B cell (primary cell): ENCODE measurements around the gene YJEFN3. TPM values are rescaled to one million over a fixed set of nuclear protein-coding genes. Genes with fewer than 3 reads are reported as not detected.

ENCODE experiments used
- ATAC-seq: fragments of 200-7000 bp; cut with Tn5 transposase; one replicate; pipeline ENCODE4 v1.10.0; 2021; ENCODE audit warnings: low read depth, mild to moderate bottlenecking, moderate number of reproducible peaks, moderate library complexity
- CTCF ChIA-PET: fragments of 350-600 bp; sonication (Branson Sonifier 250); formaldehyde crosslinking; loops from one replicate; lab custom pipeline; 2021; ENCODE audit warnings: antibody characterized with exemption, inconsistent platforms; lab: Charles Lee
- POLR2A ChIA-PET: fragments of 350-600 bp; sonication (Branson Sonifier 250); formaldehyde crosslinking; loops from one replicate; lab custom pipeline; 2021; ENCODE audit warnings: antibody characterized with exemption; lab: Charles Lee
- DNase-seq: peaks from one replicate; pipeline ENCODE4 v3.0.0; 2013
- H2AFZ ChIP-seq: 2 replicates; pipeline ENCODE4 v1.6.1; 2012; ENCODE audit warnings: mild to moderate bottlenecking, low read depth, low read length; ENCODE audit not compliant: insufficient read depth, poor library complexity, severe bottlenecking
- H3K27ac ChIP-seq, 2 donors: 1 replicate in 1 of 2; 2 replicates in 1 of 2; pipeline ENCODE4 v1.5.1; 2012 to 2013; ENCODE audit warnings: low read length in 2 of 2, mild to moderate bottlenecking in 2 of 2, moderate library complexity in 1 of 2
- H3K27me3 ChIP-seq, 4 experiments: fragments of 200-600 bp in 1 of 4; sonication (generic) in 1 of 4; replicated peaks in 1 of 4; 1 replicate in 2 of 4; 2 replicates in 2 of 4; pipeline versions ENCODE4 v1.6.1 to v1.7.0; 2013 to 2016; ENCODE audit warnings: low read length in 3 of 4, mild to moderate bottlenecking in 2 of 4, mixed read lengths in 1 of 4, moderate library complexity in 1 of 4; ENCODE audit not compliant: insufficient read depth in 4 of 4, control insufficient read depth in 3 of 4; ENCODE audit errors: control extremely low read depth in 1 of 4
- H3K36me3 ChIP-seq, 2 experiments: replicated peaks in 1 of 2; 1 replicate in 1 of 2; 2 replicates in 1 of 2; pipeline versions ENCODE4 v1.6.1 to v1.7.1; 2013; ENCODE audit warnings: low read length in 1 of 2; ENCODE audit not compliant: insufficient read depth in 2 of 2, control insufficient read depth in 1 of 2; ENCODE audit errors: control extremely low read depth in 1 of 2, extremely low read depth in 1 of 2
- H3K4me1 ChIP-seq, 2 donors: fragments of 200-600 bp in 1 of 2; sonication (generic) in 1 of 2; 1 replicate in 1 of 2; 2 replicates in 1 of 2; pipeline versions ENCODE4 v1.5.1 to v1.6.1; 2013 to 2017; ENCODE audit warnings: low read length in 2 of 2; ENCODE audit not compliant: control insufficient read depth in 2 of 2, insufficient read depth in 2 of 2
- H3K4me2 ChIP-seq: replicated peaks from 2 replicates; pipeline ENCODE3; 2012; ENCODE audit warnings: mild to moderate bottlenecking, low read depth, low read length; ENCODE audit not compliant: poor library complexity, severe bottlenecking
- H3K4me3 ChIP-seq, 5 experiments: fragments of 200-600 bp in 1 of 5; sonication (generic) in 1 of 5; 1 replicate in 3 of 5; 2 replicates in 2 of 5; pipeline versions ENCODE4 v1.5.1 to v1.7.0; 2011 to 2016; ENCODE audit warnings: low read length in 4 of 5, mild to moderate bottlenecking in 4 of 5, low read depth in 2 of 5, control low read depth in 1 of 5, moderate library complexity in 1 of 5; ENCODE audit not compliant: insufficient read depth in 1 of 5; ENCODE audit errors: control extremely low read depth in 1 of 5, extremely low read depth in 1 of 5
- H3K79me2 ChIP-seq: fragments of 200-600 bp; sonication (generic); one replicate; pipeline ENCODE4 v1.6.0; 2016; ENCODE audit warnings: low read length; ENCODE audit not compliant: control insufficient read depth, insufficient read depth
- H3K9ac ChIP-seq: fragments of 200-600 bp; sonication (generic); 2 replicates; pipeline ENCODE4 v1.6.1; 2017; ENCODE audit warnings: mild to moderate bottlenecking, low read length, moderate library complexity
- H3K9me3 ChIP-seq, 3 donors: one replicate each; pipeline versions ENCODE4 v1.6.1 to v1.7.1; 2013; ENCODE audit warnings: low read length in 2 of 3; ENCODE audit not compliant: control insufficient read depth in 2 of 3, insufficient read depth in 1 of 3; ENCODE audit errors: control extremely low read depth in 1 of 3
- H4K20me1 ChIP-seq: 2 replicates; pipeline ENCODE4 v1.6.0; 2012; ENCODE audit warnings: mild to moderate bottlenecking, low read length; ENCODE audit not compliant: insufficient read depth, control insufficient read depth, poor library complexity, severe bottlenecking
- H3K27ac Mint-ChIP-seq: one replicate; pipeline ENCODE4 v1.8.0; 2021; ENCODE audit warnings: mixed read lengths
- H3K27me3 Mint-ChIP-seq: one replicate; pipeline ENCODE4 v1.8.0; 2021; ENCODE audit warnings: mixed read lengths
- H3K4me1 Mint-ChIP-seq: one replicate; pipeline ENCODE4 v1.8.0; 2021; ENCODE audit warnings: mixed read lengths
- H3K4me3 Mint-ChIP-seq: one replicate; pipeline ENCODE4 v1.8.0; 2021; ENCODE audit warnings: mixed read lengths
- H3K9me3 Mint-ChIP-seq: one replicate; pipeline ENCODE4 v1.8.0; 2022; ENCODE audit warnings: mixed read lengths; ENCODE audit not compliant: insufficient read depth
- EZH2 ChIP-seq: IDR thresholded peaks from 2 replicates; pipeline ENCODE4 v1.6.1; 2012; ENCODE audit warnings: borderline replicate concordance, low read depth, mild to moderate bottlenecking, moderate library complexity, low read length; ENCODE audit not compliant: insufficient read depth, poor library complexity, severe bottlenecking
- WGBS: methylation state at CpG from one replicate; pipeline ENCODE4 v1.1.5; 2013; ENCODE audit warnings: missing lambda C conversion rate; ENCODE audit not compliant: insufficient coverage; 5-methylcytosine and 5-hydroxymethylcytosine counted together
- intact Hi-C: fragments of 100-400 bp; cut with micrococcal nuclease; formaldehyde crosslinking; loops from one replicate; pipeline ENCODE4 v1.10.0; 2022
- polyA plus RNA-seq: library from polyadenylated mRNA; depleted of rRNA; stranded (reverse); fragments of >200 nt; gene quantifications from 2 replicates; pipeline ENCODE4 v1.2.3, GENCODE V29; 2012
- total RNA-seq, 2 donors: library from RNA; stranded (reverse); fragments of 120-200 nt in 1 of 2; gene quantifications; 1 replicate in 1 of 2; 2 replicates in 1 of 2; pipeline versions ENCODE4 v1.2.3 to v1.2.4, GENCODE V29; 2013 to 2022
- TF ChIP-seq, protein P1 (sequence below): fragments of 200-600 bp; IDR thresholded peaks from one replicate; pipeline ENCODE4 v1.8.0; 2022; ENCODE audit warnings: antibody characterized with exemption, mild to moderate bottlenecking

Gene YJEFN3
- total and polyA plus RNA-seq, 2 donors (not counting 1 experiment from before 2014, with no cell fraction given), result 7.1 to 8.8 TPM

- Histone ChIP-seq H3K9ac (no peak overlapping the region), H4K20me1 (no peaks in the 10 kb centered on the region), H3K36me3 (no peaks in the 10 kb centered on the region), H3K27ac (no peak overlapping the region), H3K79me2 (peaks cover 32% of the 10 kb centered on the region), H3K4me1 (peaks cover 12 to 23% of the 10 kb centered on the region in 2 donors), H3K9me3 (peaks cover 0 to 17% (median 0%) of the 10 kb centered on the region in 3 donors), H3K4me3 (no peak overlapping the region), H2AFZ (no peak overlapping the region), H3K4me2 (no peak overlapping the region), H3K27me3 (no peaks in the 10 kb centered on the region)
- intact Hi-C loops, result loop anchor here (10.0 kb wide), 1 partner anchor 561 kb away; the partner anchor contains the start of gene ZNF90
- Mint-ChIP-seq H3K9me3 (no peaks in the 10 kb centered on the region), H3K4me1 (peaks cover 14% of the 10 kb centered on the region), H3K4me3 (peak overlapping the region; percentile 71), H3K27me3 (no peaks in the 10 kb centered on the region), H3K27ac (no peak overlapping the region)
- 91% methylated on average over 17 of the region's 17 CpGs for WGBS
- ChIA-PET CTCF (no interaction called here), POLR2A (no interaction called here)
- ATAC-seq, result no peak
- TF ChIP-seq, protein P1, sequence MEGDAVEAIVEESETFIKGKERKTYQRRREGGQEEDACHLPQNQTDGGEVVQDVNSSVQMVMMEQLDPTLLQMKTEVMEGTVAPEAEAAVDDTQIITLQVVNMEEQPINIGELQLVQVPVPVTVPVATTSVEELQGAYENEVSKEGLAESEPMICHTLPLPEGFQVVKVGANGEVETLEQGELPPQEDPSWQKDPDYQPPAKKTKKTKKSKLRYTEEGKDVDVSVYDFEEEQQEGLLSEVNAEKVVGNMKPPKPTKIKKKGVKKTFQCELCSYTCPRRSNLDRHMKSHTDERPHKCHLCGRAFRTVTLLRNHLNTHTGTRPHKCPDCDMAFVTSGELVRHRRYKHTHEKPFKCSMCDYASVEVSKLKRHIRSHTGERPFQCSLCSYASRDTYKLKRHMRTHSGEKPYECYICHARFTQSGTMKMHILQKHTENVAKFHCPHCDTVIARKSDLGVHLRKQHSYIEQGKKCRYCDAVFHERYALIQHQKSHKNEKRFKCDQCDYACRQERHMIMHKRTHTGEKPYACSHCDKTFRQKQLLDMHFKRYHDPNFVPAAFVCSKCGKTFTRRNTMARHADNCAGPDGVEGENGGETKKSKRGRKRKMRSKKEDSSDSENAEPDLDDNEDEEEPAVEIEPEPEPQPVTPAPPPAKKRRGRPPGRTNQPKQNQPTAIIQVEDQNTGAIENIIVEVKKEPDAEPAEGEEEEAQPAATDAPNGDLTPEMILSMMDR, result no peak
- no peak for DNase-seq
Observed at GRCh38 chr19:19513682-19514081, 15.0 kb upstream of the YJEFN3 start.

- peaks cover 16% of the 10 kb centered on the region for H3K4me1 Mint-ChIP-seq
- ATAC-seq (no peak), DNase-seq (no peak)
- intact Hi-C loops, result loop anchor here (10.0 kb wide), 1 partner anchor 561 kb away; the partner anchor contains the start of gene ZNF90
- H3K27me3 Mint-ChIP-seq, result no peaks in the 10 kb centered on the region
- H3K27ac ChIP-seq, result no peak overlapping the region
- H3K79me2 ChIP-seq, result peaks cover 36% of the 10 kb centered on the region
- H3K27me3 ChIP-seq, result no peaks in the 10 kb centered on the region
- H3K4me3 Mint-ChIP-seq, result peak overlapping the region; percentile 71
- H3K9ac ChIP-seq, result no peak overlapping the region
- peak overlapping the region in 2 of 5 experiments; percentile 15 to 17 for H3K4me3 ChIP-seq
- H3K4me1 ChIP-seq, result peaks cover 12 to 23% of the 10 kb centered on the region in 2 donors
- H3K4me2 ChIP-seq, result peak overlapping the region; percentile 85
- POLR2A ChIA-PET, result interaction anchor here (0.6 kb wide), 1 partner anchor 8 kb away, joined by 4 read pairs; no protein-coding TSS in a partner anchor
- H3K27ac Mint-ChIP-seq, result no peak overlapping the region
- no peaks in the 10 kb centered on the region for H3K9me3 Mint-ChIP-seq
- H4K20me1 ChIP-seq, result peaks cover 3% of the 10 kb centered on the region
- H3K36me3 ChIP-seq, result no peaks in the 10 kb centered on the region
- TF ChIP-seq, protein P1, result no peak
- TF ChIP-seq EZH2, result no peak
- H2AFZ ChIP-seq, result no peak overlapping the region
- peaks cover 0 to 17% (median 0%) of the 10 kb centered on the region in 3 donors for H3K9me3 ChIP-seq
- WGBS, result 48% methylated on average over 46 of the region's 46 CpGs
- CTCF ChIA-PET, result interaction anchor here (0.8 to 1.8 kb wide), 2 partner anchors 23 to 150 kb away, joined by 3 to 9 read pairs; no protein-coding TSS in a partner anchor
Observed at GRCh38 chr19:19514215-19514657, 14.5 kb upstream of the YJEFN3 start.
